ENCODE data around the gene LCP1.

Gene LCP1

DNA sequence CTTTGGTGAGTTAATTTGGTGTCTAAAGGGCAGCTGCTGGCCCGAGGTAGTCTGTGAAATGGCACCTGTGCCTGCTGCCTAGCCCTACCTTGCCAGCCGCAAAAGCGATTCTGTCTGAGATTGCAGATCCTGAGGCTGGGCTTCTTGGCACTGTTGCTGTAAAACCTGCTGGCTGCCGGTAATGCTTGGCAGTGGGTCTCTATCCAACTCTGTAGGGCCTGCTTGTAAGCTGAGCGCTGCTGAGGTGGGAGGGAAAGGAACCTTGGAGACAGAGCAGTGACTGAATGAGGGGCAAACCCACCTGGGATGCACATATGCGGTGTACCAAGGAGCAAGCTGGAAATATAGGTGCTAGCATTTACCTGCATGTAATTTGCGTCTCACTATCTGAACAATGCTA is 11.7 kb downstream of the LCP1 start:
- in situ Hi-C loops (cut with MboI; ENCODE audit: low sequenced_read_pairs, unreplicated experiment), result loop anchor here (5.0 kb wide), 1 partner anchor 217 kb away; the partner anchor contains the start of gene RUBCNL
- no peak for TF ChIP-seq CTCF (IDR thresholded peaks at IDR 0.05; ENCODE audit: borderline replicate concordance, control extremely low read depth, extremely low read depth, insufficient read depth, missing control alignments)
- DNase-seq (ENCODE audit: low spot score), result no peak

- in situ Hi-C loops (cut with MboI; ENCODE audit: low sequenced_read_pairs, unreplicated experiment), result loop anchor here (5.0 kb wide), 1 partner anchor 218 kb away; the partner anchor contains the start of gene RUBCNL
- DNase-seq (ENCODE audit: low spot score), result no peak
- no peak for TF ChIP-seq CTCF (IDR thresholded peaks at IDR 0.05; ENCODE audit: borderline replicate concordance, control extremely low read depth, extremely low read depth, insufficient read depth, missing control alignments)
Measured at GRCh38 chr13:46169758-46170157, 12.2 kb downstream of the LCP1 start.

GRCh38 chr13:46168783-46169182 is 13.2 kb downstream of the LCP1 start:
- no peak for TF ChIP-seq CTCF (IDR thresholded peaks at IDR 0.05; ENCODE audit: borderline replicate concordance, control extremely low read depth, extremely low read depth, insufficient read depth, missing control alignments)
- in situ Hi-C loops (cut with MboI; ENCODE audit: low sequenced_read_pairs, unreplicated experiment), result no loop called here
- no peak for DNase-seq (ENCODE audit: low spot score)

GRCh38 chr13:46168341-46168740 is 13.6 kb downstream of the LCP1 start:
- no peak for DNase-seq (ENCODE audit: low spot score)
- in situ Hi-C loops (cut with MboI; ENCODE audit: low sequenced_read_pairs, unreplicated experiment), result no loop called here
- TF ChIP-seq CTCF (IDR thresholded peaks at IDR 0.05; ENCODE audit: borderline replicate concordance, control extremely low read depth, extremely low read depth, insufficient read depth, missing control alignments), result no peak

GRCh38 chr13:46166947-46167610 is 14.9 kb downstream of the LCP1 start:
- in situ Hi-C loops (cut with MboI; ENCODE audit: low sequenced_read_pairs, unreplicated experiment), result no loop called here
- DNase-seq (ENCODE audit: low spot score), result no peak
- no peak for TF ChIP-seq CTCF (IDR thresholded peaks at IDR 0.05; ENCODE audit: borderline replicate concordance, control extremely low read depth, extremely low read depth, insufficient read depth, missing control alignments)

DNA sequence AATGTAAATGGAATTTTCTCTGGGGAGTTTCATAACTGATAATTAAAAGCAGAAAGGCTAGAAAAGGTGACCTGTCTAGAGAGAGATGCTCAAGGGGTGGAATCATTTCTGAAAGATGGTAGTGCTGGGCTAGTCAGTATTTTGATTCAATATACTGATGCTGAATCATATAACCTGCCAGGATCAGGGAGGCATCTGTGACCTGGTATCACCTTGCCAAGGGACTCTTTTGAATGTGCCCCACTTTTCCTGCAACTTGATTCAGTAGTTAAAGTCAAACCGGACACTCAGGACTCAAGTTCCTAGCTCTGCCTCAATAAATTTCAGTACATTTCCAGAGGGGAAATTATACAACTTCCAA is 15.8 kb downstream of the LCP1 start:
- no peak for DNase-seq (ENCODE audit: low spot score)
- TF ChIP-seq CTCF (IDR thresholded peaks at IDR 0.05; ENCODE audit: borderline replicate concordance, control extremely low read depth, extremely low read depth, insufficient read depth, missing control alignments), result no peak
- in situ Hi-C loops (cut with MboI; ENCODE audit: low sequenced_read_pairs, unreplicated experiment), result no loop called here

Measured in GM13976 (cell line).